PFSK-1 (cell line): Measurements from ENCODE around the gene PYGO2.

Experiments used
- FOXP2 ChIP-seq: optimal IDR thresholded peaks from 2 replicates; pipeline ENCODE3; 2011; ENCODE audit warnings: borderline replicate concordance, control low read depth, inconsistent platforms; ENCODE audit not compliant: insufficient read depth; ENCODE audit errors: extremely low read length, extremely low read depth
- POLR2AphosphoS5 ChIP-seq: IDR thresholded peaks from 2 replicates; pipeline ENCODE4 v1.6.1; 2012; ENCODE audit warnings: low read depth, mild to moderate bottlenecking, control low read depth, low read length, moderate library complexity
- REST ChIP-seq, 2 experiments: IDR thresholded peaks; 2 replicates each; pipeline versions ENCODE4 v1.6.1 to v1.8.0; 2011 to 2012; ENCODE audit warnings: low read depth in 2 of 2, low read length in 2 of 2, control low read depth in 1 of 2, inconsistent platforms in 1 of 2, mild to moderate bottlenecking in 1 of 2, moderate library complexity in 1 of 2; ENCODE audit not compliant: insufficient read depth in 1 of 2
- SIN3A ChIP-seq: IDR thresholded peaks from 2 replicates; pipeline ENCODE4 v1.6.1; 2012; ENCODE audit warnings: mild to moderate bottlenecking, low read length, moderate library complexity, borderline replicate concordance; ENCODE audit not compliant: insufficient read depth
- TAF1 ChIP-seq: IDR thresholded peaks from 2 replicates; pipeline ENCODE4 v1.6.1; 2012; ENCODE audit warnings: low read length, control low read depth, borderline replicate concordance; ENCODE audit not compliant: insufficient read depth

The PYGO2 gene

GRCh38 chr1:154954541-154954940 lies 7.0 kb downstream of the PYGO2 start:
- TF ChIP-seq SIN3A = no peak
- TF ChIP-seq POLR2AphosphoS5 = no peak
- TF ChIP-seq TAF1 = no peak
- no peak for TF ChIP-seq FOXP2
- TF ChIP-seq REST (IDR thresholded peaks at IDR 0.05; ENCODE audit: insufficient read depth in 1 of 2, low read depth in 2 of 2, low read length in 2 of 2) = no peak

GRCh38 chr1:154953611-154954038 lies 8.0 kb downstream of the PYGO2 start:
- TF ChIP-seq TAF1 = no peak

GRCh38 chr1:154952664-154953063 lies 8.9 kb downstream of the PYGO2 start:
- TF ChIP-seq FOXP2 = no peak
- TF ChIP-seq REST (IDR thresholded peaks at IDR 0.05; ENCODE audit: insufficient read depth in 1 of 2, low read depth in 2 of 2, low read length in 2 of 2) = no peak
- no peak for TF ChIP-seq SIN3A
- TF ChIP-seq POLR2AphosphoS5 = no peak
- TF ChIP-seq TAF1 = no peak

GRCh38 chr1:154951901-154952657 lies 9.5 kb downstream of the PYGO2 start:
- TF ChIP-seq SIN3A (no peak), TAF1 (no peak), FOXP2 (no peak), REST (IDR thresholded peaks at IDR 0.05; ENCODE audit: insufficient read depth in 1 of 2, low read depth in 2 of 2, low read length in 2 of 2) (no peak), POLR2AphosphoS5 (no peak)

- TF ChIP-seq SIN3A (no peak), REST (IDR thresholded peaks at IDR 0.05; ENCODE audit: insufficient read depth in 1 of 2, low read depth in 2 of 2, low read length in 2 of 2) (no peak), TAF1 (no peak), POLR2AphosphoS5 (no peak), FOXP2 (no peak)
These were observed 13.5 kb downstream of the PYGO2 start for GRCh38 chr1:154948079-154948478.
